GM18861 (cell line): ENCODE measurements around the gene GALNT18.

Experiments used
- ATAC-seq: cut with Tn5 transposase; IDR thresholded peaks from one replicate; pipeline ENCODE4 v1.9.1; 2021; ENCODE audit not compliant: unreplicated experiment

The GALNT18 gene

DNA sequence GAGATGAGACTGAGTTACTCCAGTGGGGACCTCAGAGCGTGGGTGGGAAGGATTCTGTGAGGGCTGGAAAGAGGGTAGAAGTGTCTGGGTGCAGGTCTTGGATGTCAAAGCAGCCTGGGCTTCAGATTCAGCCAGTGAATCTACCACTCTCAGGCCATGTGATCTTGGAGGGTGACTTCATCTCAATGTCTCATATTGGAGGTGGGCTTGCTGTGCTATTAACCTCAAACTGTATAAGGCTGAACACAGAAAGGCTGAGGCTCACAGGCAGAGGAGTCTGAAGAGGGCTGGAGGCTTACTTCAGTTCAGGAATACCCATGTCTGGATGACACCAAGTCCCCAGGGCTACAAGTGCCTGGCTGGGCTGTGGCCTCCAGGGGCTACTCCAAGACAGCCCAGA is 332.1 kb downstream of the GALNT18 start:
- no peak for ATAC-seq

- no peak for ATAC-seq
Observed at GRCh38 chr11:11288972-11289616, 332.7 kb downstream of the GALNT18 start.

GRCh38 chr11:11284481-11284880 is 337.3 kb downstream of the GALNT18 start:
- ATAC-seq: no peak

- no peak for ATAC-seq
Observed at GRCh38 chr11:11281626-11282025, 340.2 kb downstream of the GALNT18 start.

DNA sequence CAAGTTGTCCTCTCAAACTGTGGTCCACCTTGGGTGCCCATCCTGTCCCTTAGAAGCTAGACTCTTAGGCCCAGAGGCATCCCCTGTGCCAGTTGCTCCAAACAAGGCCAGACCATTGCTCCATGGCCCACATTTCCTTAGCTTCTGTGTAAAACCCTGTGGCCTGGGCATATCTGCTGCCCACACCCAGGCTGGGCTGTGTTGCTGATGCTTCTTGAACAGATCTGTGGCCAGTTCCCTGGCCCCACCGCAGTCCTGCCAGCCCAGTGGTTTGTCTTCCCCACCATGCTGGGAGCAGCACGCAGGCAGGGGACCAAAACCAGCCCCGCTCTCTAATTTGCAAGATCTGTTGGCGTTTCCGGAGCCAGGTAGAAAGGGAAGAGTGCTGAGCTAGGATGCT is 341.0 kb downstream of the GALNT18 start:
- no peak for ATAC-seq

GRCh38 chr11:11279956-11280689 is 341.7 kb downstream of the GALNT18 start:
- ATAC-seq: no peak

- ATAC-seq: no peak
Observed at GRCh38 chr11:11272254-11272653, 349.6 kb downstream of the GALNT18 start.

- ATAC-seq: no peak
Observed at GRCh38 chr11:11270236-11270775, 351.5 kb downstream of the GALNT18 start.

DNA sequence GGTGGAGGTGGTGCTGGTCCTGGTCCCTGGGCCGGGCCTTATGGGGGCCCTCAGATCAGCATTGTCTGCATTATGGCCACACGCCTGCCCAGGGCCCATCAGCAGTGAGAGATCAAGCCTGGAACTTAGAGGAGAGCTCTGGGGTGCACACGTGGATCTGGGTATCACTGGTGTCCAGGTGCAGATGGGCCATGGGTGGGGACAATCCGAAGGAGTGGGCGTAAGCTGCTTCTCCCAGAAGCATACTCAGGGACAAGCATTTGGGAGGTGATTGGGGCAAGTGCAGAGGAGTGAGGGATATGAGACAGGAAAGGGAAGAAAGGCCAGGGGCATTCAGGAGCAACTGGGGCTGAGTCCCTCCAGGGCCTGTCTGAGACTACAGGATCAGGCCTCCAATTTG is 353.1 kb downstream of the GALNT18 start:
- no peak for ATAC-seq

- ATAC-seq: no peak
Observed at GRCh38 chr11:11268119-11268518, 353.7 kb downstream of the GALNT18 start.

DNA sequence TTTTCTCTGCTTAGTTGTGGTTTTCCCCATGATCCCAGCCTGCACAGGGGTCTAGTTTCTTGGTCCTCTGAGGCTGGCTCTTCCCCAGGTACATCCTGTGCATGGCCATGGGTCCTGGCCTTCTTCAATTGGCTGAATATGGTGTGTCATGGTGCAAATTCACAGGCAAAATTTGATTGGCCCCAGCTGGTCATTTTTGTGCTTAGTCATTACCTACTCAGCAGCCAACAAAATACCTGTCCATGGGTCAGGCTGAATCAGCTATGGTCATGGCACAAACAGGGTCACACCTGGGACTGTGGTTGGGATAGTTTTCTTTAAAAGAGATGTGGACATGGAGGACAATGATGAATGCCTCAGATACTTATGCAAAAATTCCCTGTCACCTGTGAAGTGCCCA is 354.5 kb downstream of the GALNT18 start:
- ATAC-seq: no peak

DNA sequence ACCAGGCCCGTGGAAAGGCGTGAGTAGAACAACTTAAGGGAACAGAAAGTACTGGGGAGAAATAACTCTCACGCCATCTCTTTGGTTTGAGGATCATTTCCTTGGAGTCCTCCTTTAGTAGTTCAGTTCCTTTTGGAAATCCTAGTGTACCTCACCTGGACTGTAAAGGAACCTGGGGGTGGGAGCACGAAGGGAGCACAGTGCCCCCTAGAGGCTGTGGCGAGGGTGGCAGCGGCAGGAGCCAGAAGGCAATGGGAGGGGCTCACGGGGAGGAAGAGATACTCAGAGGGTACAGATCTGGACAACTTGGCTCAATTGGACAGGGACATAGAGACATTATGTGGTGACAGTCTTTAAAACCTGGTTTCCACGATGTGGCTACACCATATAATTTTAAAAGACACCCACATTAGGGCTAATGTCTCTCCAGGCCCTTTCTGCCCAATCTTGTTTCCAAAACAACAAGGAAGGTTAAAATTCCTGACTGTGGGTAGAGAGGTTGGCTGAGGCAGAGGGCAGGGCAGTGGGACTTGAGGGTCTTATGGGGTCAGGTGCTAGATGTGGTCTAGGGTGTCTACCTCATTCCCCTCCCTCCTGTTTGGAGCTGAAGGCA is 355.7 kb downstream of the GALNT18 start:
- ATAC-seq: no peak

DNA sequence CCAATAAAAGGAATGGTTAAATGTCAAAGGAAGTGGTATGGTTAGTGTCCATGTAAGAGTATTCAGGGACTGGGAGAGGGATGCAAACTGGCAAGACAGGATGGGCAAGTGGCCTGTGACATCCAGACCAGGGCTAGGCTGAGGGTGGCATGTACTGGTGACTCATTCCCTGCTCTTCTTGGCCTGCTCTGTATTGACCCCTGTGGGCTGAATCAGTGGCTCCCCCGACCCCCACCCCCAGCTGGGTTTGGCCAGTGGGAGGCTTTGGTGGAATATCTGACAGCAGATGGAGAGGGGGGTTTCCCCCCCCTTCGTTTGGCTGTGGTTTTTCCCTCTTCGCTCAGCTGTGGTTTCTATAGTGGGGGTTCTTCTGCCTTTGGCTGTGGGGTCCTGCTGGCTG is 356.5 kb downstream of the GALNT18 start:
- no peak for ATAC-seq

DNA sequence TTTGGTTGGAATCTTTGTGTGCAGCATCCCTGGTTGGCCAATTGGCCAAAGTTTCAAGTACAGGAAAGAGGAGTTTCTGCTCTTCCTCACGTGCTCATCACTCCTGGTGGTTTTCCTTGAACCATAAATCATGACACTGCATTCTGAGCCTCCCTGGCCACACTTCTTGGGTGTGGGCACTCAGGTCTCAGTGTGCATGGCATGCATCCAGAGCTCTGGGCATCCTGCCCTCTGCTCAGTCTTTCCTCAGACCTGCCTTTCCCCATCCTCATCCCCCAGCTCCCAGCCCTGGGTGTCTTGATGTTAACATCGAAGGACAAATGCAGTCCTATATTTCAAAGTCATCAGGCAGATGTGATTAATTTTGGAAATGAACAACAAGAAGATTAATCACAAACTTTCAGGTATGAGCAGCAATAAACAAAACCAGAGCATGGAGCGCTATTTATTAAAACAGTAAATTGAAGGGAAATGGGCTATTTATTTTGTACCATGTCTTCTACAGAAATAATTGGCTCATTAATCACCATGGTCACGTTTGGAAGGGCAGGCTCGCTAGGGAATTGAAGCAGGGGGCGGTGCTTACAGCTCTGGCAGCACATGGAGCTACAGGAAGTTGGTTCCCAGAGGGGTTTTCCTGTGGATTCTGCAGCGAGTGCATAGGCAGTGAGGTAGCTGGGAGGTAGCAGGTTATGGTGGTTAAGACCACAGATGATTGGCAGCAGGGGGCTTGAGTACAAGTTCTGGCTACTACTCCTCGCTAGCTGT is 358.4 kb downstream of the GALNT18 start:
- no peak for ATAC-seq

DNA sequence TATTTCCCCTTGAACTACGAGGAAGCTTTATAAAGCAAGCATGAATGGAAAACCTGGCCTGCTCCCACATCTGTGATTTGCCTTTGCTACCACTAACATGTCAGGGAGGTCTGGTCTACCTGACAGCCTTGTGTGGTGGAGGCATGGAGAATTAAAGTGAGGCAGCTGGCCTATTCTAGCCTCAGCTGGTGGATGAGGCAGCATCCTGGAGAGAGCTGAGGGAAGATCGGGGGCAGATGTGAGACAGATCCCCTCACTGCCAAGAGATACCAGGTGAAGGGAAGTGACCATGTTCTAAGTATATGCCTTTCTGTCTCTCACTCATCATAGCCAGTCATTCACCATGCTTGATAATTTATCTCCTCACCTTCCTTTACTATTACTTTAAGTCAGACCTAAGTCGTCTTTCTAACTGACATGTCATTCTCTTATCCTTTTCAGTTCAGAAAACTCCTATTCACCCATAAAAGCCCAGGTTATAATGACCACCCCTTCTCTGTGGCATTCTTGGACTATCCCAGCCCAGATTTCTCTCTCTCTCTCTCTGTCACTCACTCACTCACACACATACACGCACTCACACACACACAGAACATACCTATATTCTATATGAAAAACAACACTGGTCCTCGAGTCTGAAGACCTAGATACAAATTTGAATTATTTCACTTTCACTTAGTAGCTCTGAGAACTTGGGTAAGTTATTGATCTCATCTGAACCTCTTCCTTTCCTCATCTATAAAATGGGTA is 359.5 kb downstream of the GALNT18 start:
- no peak for ATAC-seq

DNA sequence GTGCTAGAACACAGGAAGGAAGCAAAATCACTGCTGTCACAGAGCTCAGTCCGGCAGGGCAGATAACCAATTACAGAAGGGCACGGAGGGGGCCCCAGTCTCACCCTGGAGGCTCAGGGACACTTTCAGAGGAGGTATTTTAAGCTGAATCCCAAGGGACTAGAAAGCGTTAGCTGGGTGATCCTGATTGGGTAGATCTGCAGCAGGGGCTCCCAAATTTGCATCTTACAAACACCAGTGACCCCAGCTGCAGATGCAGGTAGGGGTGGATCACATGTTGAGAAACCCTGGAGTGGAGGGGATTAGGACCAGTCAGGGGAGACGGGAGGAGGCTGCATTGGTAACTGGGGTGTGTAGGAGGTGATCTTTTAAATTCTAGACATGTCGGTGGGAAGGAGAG is 360.2 kb downstream of the GALNT18 start:
- peak; percentile 70 for ATAC-seq

GRCh38 chr11:11260903-11261302 is 360.9 kb downstream of the GALNT18 start:
- no peak for ATAC-seq

- ATAC-seq: no peak
Observed at GRCh38 chr11:11253995-11254394, 367.8 kb downstream of the GALNT18 start.

GRCh38 chr11:11253497-11253896 is 368.3 kb downstream of the GALNT18 start:
- ATAC-seq: no peak

DNA sequence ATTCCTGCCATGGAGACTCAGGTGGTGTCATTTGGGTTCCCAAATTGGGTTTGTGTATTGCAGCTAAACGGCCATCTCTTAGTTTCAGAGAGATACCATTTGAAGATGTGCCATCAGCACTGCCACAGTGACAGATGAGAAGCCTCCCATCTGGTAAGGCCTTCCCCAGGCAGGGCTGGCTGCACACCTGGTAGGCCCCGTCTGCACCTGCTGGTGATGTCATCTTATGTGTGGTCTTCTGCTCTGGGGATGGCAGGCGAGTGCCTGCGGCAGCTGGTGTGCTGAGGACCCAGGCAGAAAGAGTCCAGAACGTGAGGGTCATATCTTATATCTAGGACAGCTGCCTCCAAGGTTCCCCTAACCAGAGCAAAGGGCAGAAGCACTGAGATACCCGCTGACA is 369.4 kb downstream of the GALNT18 start:
- ATAC-seq: no peak
